ENCODE measurements around the gene OMP. TPM values are rescaled to one million over a fixed set of nuclear protein-coding genes. Genes with fewer than 3 reads are reported as not detected.

Gene OMP
- total RNA-seq, 1 experiment from 2014 or later = 1.4 TPM

GRCh38 chr11:77147668-77148321 lies 45.2 kb downstream of the OMP start:
- DNase-seq = no peak
- no peak overlapping the region for H3K4me3 ChIP-seq
- intact Hi-C loops (cut with micrococcal nuclease; ENCODE audit: unreplicated experiment) = no loop called here
- no peaks in the 10 kb centered on the region for H3K4me1 ChIP-seq (replicated peaks; ENCODE audit: insufficient read depth)
- no peaks in the 10 kb centered on the region for H3K79me2 ChIP-seq (ENCODE audit: low read depth)
- POLR2A ChIA-PET (ENCODE audit: unreplicated experiment) = no interaction called here
- peaks cover 47% of the 10 kb centered on the region for H3K27me3 ChIP-seq (ENCODE audit: insufficient read depth, low read depth)
- H3K9me2 ChIP-seq (ENCODE audit: insufficient read depth) = no peaks in the 10 kb centered on the region
- H3K36me3 ChIP-seq (ENCODE audit: low read depth) = no peaks in the 10 kb centered on the region
- no peak overlapping the region for H3K4me2 ChIP-seq
- no peak overlapping the region for H3K27ac ChIP-seq
- no peaks in the 10 kb centered on the region for H4K20me1 ChIP-seq (ENCODE audit: insufficient read depth)
- no peaks in the 10 kb centered on the region for H3F3A ChIP-seq (ENCODE audit: insufficient read depth, low read depth)
- TF ChIP-seq EZH2 (IDR thresholded peaks at IDR 0.05; ENCODE audit: low read depth) (no peak), CTCF (conservative IDR thresholded peaks at IDR 0.05) (no peak)
- no peak overlapping the region for H2AFZ ChIP-seq
- CTCF ChIA-PET = no interaction called here
- BruUV-seq (replicated peaks) = no TSS peak
- H3K9me3 ChIP-seq (ENCODE audit: insufficient read depth, low read depth) = no peaks in the 10 kb centered on the region

GRCh38 chr11:77148963-77149715 lies 46.5 kb downstream of the OMP start:
- Histone ChIP-seq H3K4me2 (no peak overlapping the region), H4K20me1 (ENCODE audit: insufficient read depth) (no peaks in the 10 kb centered on the region), H3F3A (ENCODE audit: insufficient read depth, low read depth) (no peaks in the 10 kb centered on the region), H3K27me3 (ENCODE audit: insufficient read depth, low read depth) (peaks cover 60% of the 10 kb centered on the region), H3K4me1 (replicated peaks; ENCODE audit: insufficient read depth) (no peaks in the 10 kb centered on the region), H3K36me3 (ENCODE audit: low read depth) (no peaks in the 10 kb centered on the region), H2AFZ (no peak overlapping the region), H3K9me3 (ENCODE audit: insufficient read depth, low read depth) (no peaks in the 10 kb centered on the region), H3K4me3 (no peak overlapping the region), H3K9me2 (ENCODE audit: insufficient read depth) (no peaks in the 10 kb centered on the region), H3K79me2 (ENCODE audit: low read depth) (no peaks in the 10 kb centered on the region), H3K27ac (no peak overlapping the region)
- TF ChIP-seq EZH2 (IDR thresholded peaks at IDR 0.05; ENCODE audit: low read depth) (no peak), CTCF (conservative IDR thresholded peaks at IDR 0.05) (no peak)
- CTCF ChIA-PET = interaction anchor here (0.6 to 0.7 kb wide), 2 partner anchors 36 to 510 kb away, joined by 3 to 9 read pairs; no protein-coding TSS in a partner anchor
- no peak for DNase-seq
- no TSS peak for BruUV-seq (replicated peaks)
- intact Hi-C loops (cut with micrococcal nuclease; ENCODE audit: unreplicated experiment) = no loop called here
- POLR2A ChIA-PET (ENCODE audit: unreplicated experiment) = interaction anchor here (0.5 kb wide), 1 partner anchor 167 kb away, joined by 4 read pairs; no protein-coding TSS in a partner anchor

- POLR2A ChIA-PET (ENCODE audit: unreplicated experiment) = no interaction called here
- Histone ChIP-seq H3K27ac (no peak overlapping the region), H3K4me3 (no peak overlapping the region), H3K27me3 (ENCODE audit: insufficient read depth, low read depth) (peaks cover 64% of the 10 kb centered on the region), H3F3A (ENCODE audit: insufficient read depth, low read depth) (no peaks in the 10 kb centered on the region), H3K36me3 (ENCODE audit: low read depth) (no peaks in the 10 kb centered on the region), H3K9me3 (ENCODE audit: insufficient read depth, low read depth) (no peaks in the 10 kb centered on the region), H4K20me1 (ENCODE audit: insufficient read depth) (no peaks in the 10 kb centered on the region), H2AFZ (no peak overlapping the region), H3K4me1 (replicated peaks; ENCODE audit: insufficient read depth) (no peaks in the 10 kb centered on the region), H3K79me2 (ENCODE audit: low read depth) (no peaks in the 10 kb centered on the region), H3K9me2 (ENCODE audit: insufficient read depth) (no peaks in the 10 kb centered on the region), H3K4me2 (no peak overlapping the region)
- intact Hi-C loops (cut with micrococcal nuclease; ENCODE audit: unreplicated experiment) = no loop called here
- no peak for DNase-seq
- CTCF ChIA-PET = interaction anchor here (0.6 to 0.7 kb wide), 2 partner anchors 36 to 71 kb away, joined by 4 to 9 read pairs; no protein-coding TSS in a partner anchor
- TF ChIP-seq EZH2 (IDR thresholded peaks at IDR 0.05; ENCODE audit: low read depth) (no peak), CTCF (conservative IDR thresholded peaks at IDR 0.05) (no peak)
- BruUV-seq (replicated peaks) = no TSS peak
Measured at GRCh38 chr11:77149716-77150392, 47.2 kb downstream of the OMP start.

Measured in PC-9 (cell line).